ENCODE results near the gene THOC6. TPM values are rescaled to one million over a fixed set of nuclear protein-coding genes. Genes with fewer than 3 reads are reported as not detected.
A peak's percentile ranks its signal among the peaks of the same experiment; 100 is the strongest.

Gene THOC6
- polyA plus RNA-seq, 3 donors, result 42.4 to 59.2 (median 57.7) TPM

DNA sequence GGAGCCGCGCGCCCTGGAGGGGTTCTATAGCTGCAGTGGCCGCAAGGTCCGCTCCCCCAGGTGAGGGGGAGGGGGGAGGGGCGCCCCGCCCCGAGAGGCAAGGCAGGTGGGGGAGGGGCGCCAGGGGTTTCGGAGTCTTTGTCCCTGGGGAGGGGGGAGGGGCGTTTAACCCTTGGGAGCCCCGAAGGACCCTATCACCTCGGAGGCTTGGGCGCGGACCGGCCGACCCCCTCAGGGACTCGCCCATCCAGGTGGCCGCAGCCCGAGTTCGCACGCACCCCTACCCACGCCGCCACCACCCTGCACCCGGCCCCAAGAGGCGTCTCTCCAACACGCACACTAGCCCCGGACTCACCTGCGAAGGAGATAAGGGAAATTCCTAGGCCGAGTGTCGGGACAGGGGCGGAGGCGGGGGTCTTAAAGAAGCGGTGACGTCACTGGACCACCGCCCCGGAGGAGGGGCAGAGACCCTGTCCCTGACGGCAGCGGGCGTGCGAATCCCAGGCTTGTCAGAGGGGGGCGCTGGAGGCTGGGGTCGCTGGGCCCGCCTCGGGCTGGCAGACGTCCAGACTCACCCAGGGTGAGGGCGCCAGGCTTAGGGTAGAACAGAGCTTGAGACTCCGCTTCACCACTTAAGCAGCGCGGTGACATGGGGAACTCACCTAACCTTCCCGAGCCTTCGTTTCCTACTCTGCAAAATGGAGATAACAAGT is 5.9 kb upstream of the THOC6 start, which contains the start of gene CLDN6:
Gene CLDN6, minus strand, starts transcription at position 390 of the 713 bp plus-strand sequence. CDS start 2,162 bp downstream, outside the sequence.
- DNase-seq, result peak in 2 of 3 donors; percentile 23 to 31
- Histone ChIP-seq H2AFZ (ENCODE audit: insufficient read depth, low read depth, low read length, poor library complexity, severe bottlenecking) (no peak within 1 kb of the TSS), H3K36me3 (replicated peaks in 1 of 2; ENCODE audit: control insufficient read depth in 1 of 2, insufficient read depth in 2 of 2, low read length in 2 of 2) (no peaks in the 10 kb centered on the region), H3K4me2 (replicated peaks; ENCODE audit: extremely low read depth, low read length, poor library complexity, severe bottlenecking) (no peak within 1 kb of the TSS), H3K27ac (ENCODE audit: low read depth in 1 of 2, low read length in 2 of 2) (no peak within 1 kb of the TSS), H3K4me1 (ENCODE audit: control insufficient read depth in 1 of 2, insufficient read depth in 2 of 2, low read length in 2 of 2) (peaks cover 43 to 46% of the 10 kb centered on the region in 2 donors), H3K79me2 (ENCODE audit: insufficient read depth, low read length) (no peaks in the 10 kb centered on the region), H3K4me3 (replicated peaks in 1 of 3; ENCODE audit: low read depth in 2 of 3, low read length in 3 of 3) (no peak within 1 kb of the TSS), H3K9ac (ENCODE audit: insufficient read depth, low read length, poor library complexity, severe bottlenecking) (no peak within 1 kb of the TSS), H4K20me1 (ENCODE audit: insufficient read depth, low read length) (peaks cover 26% of the 10 kb centered on the region), H3K27me3 (ENCODE audit: control insufficient read depth in 2 of 2, insufficient read depth in 2 of 2, low read length in 2 of 2) (peaks cover 0 to 37% of the 10 kb centered on the region in 2 donors), H3K9me3 (replicated peaks in 1 of 2; ENCODE audit: control insufficient read depth in 1 of 2, insufficient read depth in 1 of 2, low read length in 2 of 2) (no peaks in the 10 kb centered on the region)
- Mint-ChIP-seq H3K27me3 (ENCODE audit: low read depth in 3 of 3) (peaks cover 36 to 51% (median 38%) of the 10 kb centered on the region in 3 donors), H3K4me3 (peak within 1 kb of the TSS in 1 of 2 donors; percentile 71), H3K9me3 (peaks cover 0 to 6% (median 0%) of the 10 kb centered on the region in 7 donors), H3K27ac (no peak within 1 kb of the TSS), H3K4me1 (peaks cover 35% of the 10 kb centered on the region), H3K36me3 (no peaks in the 10 kb centered on the region)
- intact Hi-C loops (cut with micrococcal nuclease), result no loop called here
- WGBS (ENCODE audit: insufficient coverage), result 4% methylated on average over 23 of the region's 52 CpGs
- TF ChIP-seq, protein P1, sequence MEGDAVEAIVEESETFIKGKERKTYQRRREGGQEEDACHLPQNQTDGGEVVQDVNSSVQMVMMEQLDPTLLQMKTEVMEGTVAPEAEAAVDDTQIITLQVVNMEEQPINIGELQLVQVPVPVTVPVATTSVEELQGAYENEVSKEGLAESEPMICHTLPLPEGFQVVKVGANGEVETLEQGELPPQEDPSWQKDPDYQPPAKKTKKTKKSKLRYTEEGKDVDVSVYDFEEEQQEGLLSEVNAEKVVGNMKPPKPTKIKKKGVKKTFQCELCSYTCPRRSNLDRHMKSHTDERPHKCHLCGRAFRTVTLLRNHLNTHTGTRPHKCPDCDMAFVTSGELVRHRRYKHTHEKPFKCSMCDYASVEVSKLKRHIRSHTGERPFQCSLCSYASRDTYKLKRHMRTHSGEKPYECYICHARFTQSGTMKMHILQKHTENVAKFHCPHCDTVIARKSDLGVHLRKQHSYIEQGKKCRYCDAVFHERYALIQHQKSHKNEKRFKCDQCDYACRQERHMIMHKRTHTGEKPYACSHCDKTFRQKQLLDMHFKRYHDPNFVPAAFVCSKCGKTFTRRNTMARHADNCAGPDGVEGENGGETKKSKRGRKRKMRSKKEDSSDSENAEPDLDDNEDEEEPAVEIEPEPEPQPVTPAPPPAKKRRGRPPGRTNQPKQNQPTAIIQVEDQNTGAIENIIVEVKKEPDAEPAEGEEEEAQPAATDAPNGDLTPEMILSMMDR (IDR thresholded peaks at IDR 0.05), result peak; percentile 44

DNA sequence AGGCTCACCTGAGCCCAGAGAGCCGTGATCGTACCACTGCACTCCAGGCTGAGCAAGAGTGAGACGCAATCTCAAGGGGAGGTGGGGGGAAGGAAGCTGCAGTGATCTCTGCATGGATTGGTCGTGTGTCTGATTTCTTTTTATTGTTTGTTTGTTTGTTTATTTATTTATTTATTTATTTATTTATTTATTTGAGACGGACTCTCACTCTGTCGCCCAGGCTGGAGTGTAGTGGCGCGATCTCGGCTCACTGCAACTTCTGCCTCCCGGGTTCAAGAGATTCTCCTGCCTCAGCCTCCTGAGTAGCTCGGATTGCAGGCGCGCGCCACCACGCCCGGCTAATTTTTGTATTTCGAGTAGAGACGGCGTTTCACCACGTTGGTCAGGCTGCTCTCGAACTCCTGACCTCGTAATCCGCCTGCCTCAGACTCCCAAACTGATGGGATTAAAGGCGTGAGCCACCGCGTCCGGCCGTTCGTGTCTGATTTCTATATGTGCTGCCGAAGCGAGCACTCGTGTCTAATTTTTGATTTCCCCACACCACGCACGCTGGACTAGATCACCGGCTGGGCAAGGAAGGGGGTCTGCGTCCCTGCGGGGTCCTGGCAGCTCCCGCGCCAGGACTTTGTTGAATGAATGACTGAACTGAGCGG is 4.1 kb upstream of the THOC6 start:
- peak overlapping the region; percentile 69 for H2AFZ ChIP-seq (ENCODE audit: insufficient read depth, low read depth, low read length, poor library complexity, severe bottlenecking)
- no peaks in the 10 kb centered on the region for H3K9me3 ChIP-seq (replicated peaks in 1 of 2; ENCODE audit: control insufficient read depth in 1 of 2, insufficient read depth in 1 of 2, low read length in 2 of 2)
- Mint-ChIP-seq H3K9me3 (peaks cover 0 to 4% (median 0%) of the 10 kb centered on the region in 7 donors), H3K36me3 (peaks cover 0 to 3% of the 10 kb centered on the region in 2 donors), H3K4me3 (peak overlapping the region; percentile 88 to 90), H3K27ac (peak overlapping the region in 6 of 7 donors; percentile 58 to 87 (median 72)), H3K4me1 (peaks cover 49% of the 10 kb centered on the region), H3K27me3 (ENCODE audit: low read depth in 3 of 3) (peaks cover 27 to 33% (median 27%) of the 10 kb centered on the region in 3 donors)
- H3K4me1 ChIP-seq (ENCODE audit: control insufficient read depth in 1 of 2, insufficient read depth in 2 of 2, low read length in 2 of 2), result peaks cover 58 to 64% of the 10 kb centered on the region in 2 donors
- no peaks in the 10 kb centered on the region for H3K36me3 ChIP-seq (replicated peaks in 1 of 2; ENCODE audit: control insufficient read depth in 1 of 2, insufficient read depth in 2 of 2, low read length in 2 of 2)
- no peak overlapping the region for H3K9ac ChIP-seq (ENCODE audit: insufficient read depth, low read length, poor library complexity, severe bottlenecking)
- no peak for DNase-seq
- H3K27ac ChIP-seq (ENCODE audit: low read depth in 1 of 2, low read length in 2 of 2), result no peak overlapping the region
- TF ChIP-seq, protein P1 (IDR thresholded peaks at IDR 0.05), result no peak
- H4K20me1 ChIP-seq (ENCODE audit: insufficient read depth, low read length), result peaks cover 39% of the 10 kb centered on the region
- H3K4me2 ChIP-seq (replicated peaks; ENCODE audit: extremely low read depth, low read length, poor library complexity, severe bottlenecking), result peak overlapping the region; percentile 99
- WGBS (ENCODE audit: insufficient coverage), result 27% methylated on average over 38 of the region's 40 CpGs
- peak overlapping the region in 2 of 3 experiments; percentile 60 to 91 for H3K4me3 ChIP-seq (replicated peaks in 1 of 3; ENCODE audit: low read depth in 2 of 3, low read length in 3 of 3)
- intact Hi-C loops (cut with micrococcal nuclease), result loop anchor here (2.0 to 10.0 kb wide), 5 partner anchors 13 to 1253 kb away; partner anchors contain the start of genes ELOB (in 1 of the 2), PAQR4 (in 1 of the 2) and TFAP4 (in 1 of the 2)
- peaks cover 0 to 24% of the 10 kb centered on the region in 2 donors for H3K27me3 ChIP-seq (ENCODE audit: control insufficient read depth in 2 of 2, insufficient read depth in 2 of 2, low read length in 2 of 2)
- H3K79me2 ChIP-seq (ENCODE audit: insufficient read depth, low read length), result no peaks in the 10 kb centered on the region
